Stimulated activated CD8-positive, alpha-beta memory T cell treated with anti-CD3 and anti-CD28 coated beads, Interleukin-15, amount 100 ng/mL, for 24 hours (primary cell): ENCODE data around the gene NDUFAF5.

Source experiments
- DNase-seq: peaks from one replicate; pipeline ENCODE4 v3.0.0-alpha.2; 2020; ENCODE audit warnings: low read depth

Gene NDUFAF5

GRCh38 chr20:13777171-13777601 is 7.6 kb upstream of the NDUFAF5 start:
- no peak for DNase-seq

GRCh38 chr20:13778827-13779226 is 6.0 kb upstream of the NDUFAF5 start:
- DNase-seq, result no peak

GRCh38 chr20:13783528-13783927 is 1.3 kb upstream of the NDUFAF5 start:
- no peak for DNase-seq

- no peak for DNase-seq
Observed at GRCh38 chr20:13784271-13784892, 446 bp upstream of the NDUFAF5 start.

GRCh38 chr20:13786143-13786828 is 1.5 kb downstream of the NDUFAF5 start:
- DNase-seq, result no peak

- DNase-seq, result no peak
Observed at GRCh38 chr20:13788167-13788834, 3.5 kb downstream of the NDUFAF5 start.

- no peak for DNase-seq
Observed at GRCh38 chr20:13790708-13791107, 5.9 kb downstream of the NDUFAF5 start.

GRCh38 chr20:13791540-13792459 is 7.0 kb downstream of the NDUFAF5 start:
- DNase-seq, result no peak

GRCh38 chr20:13793001-13793400 is 8.2 kb downstream of the NDUFAF5 start:
- DNase-seq, result no peak

GRCh38 chr20:13794667-13795066 is 9.8 kb downstream of the NDUFAF5 start:
- no peak for DNase-seq

- no peak for DNase-seq
Observed at GRCh38 chr20:13799040-13799439, 14.2 kb downstream of the NDUFAF5 start.

- DNase-seq, result no peak
Observed at GRCh38 chr20:13799974-13800373, 15.1 kb downstream of the NDUFAF5 start.

GRCh38 chr20:13800728-13801134 is 15.9 kb downstream of the NDUFAF5 start:
- no peak for DNase-seq

GRCh38 chr20:13809373-13809772 is 24.5 kb downstream of the NDUFAF5 start:
- DNase-seq, result no peak

- no peak for DNase-seq
Observed at GRCh38 chr20:13809855-13810254, 25.0 kb downstream of the NDUFAF5 start.

GRCh38 chr20:13810446-13810845 is 25.6 kb downstream of the NDUFAF5 start:
- no peak for DNase-seq

GRCh38 chr20:13813910-13814309 is 29.1 kb downstream of the NDUFAF5 start:
- DNase-seq, result no peak

GRCh38 chr20:13814672-13815071 is 29.8 kb downstream of the NDUFAF5 start:
- no peak for DNase-seq

- no peak for DNase-seq
Observed at GRCh38 chr20:13816757-13817156, 31.9 kb downstream of the NDUFAF5 start.

- no peak for DNase-seq
Observed at GRCh38 chr20:13817342-13817741, 32.5 kb downstream of the NDUFAF5 start.

- DNase-seq, result no peak
Observed at GRCh38 chr20:13819885-13820645, 35.2 kb downstream of the NDUFAF5 start.
